Ovary (tissue), 3 donors: ENCODE results near the gene TOMM6.

Experiments used
- POLR2A ChIP-seq: fragments of 450-650 bp; IDR thresholded peaks from one replicate; pipeline ENCODE4 v1.6.1; 2017; ENCODE audit warnings: antibody characterized with exemption, mild to moderate bottlenecking, moderate library complexity
- TF ChIP-seq, protein P1 (sequence below), 3 donors: fragments of 450-650 bp in 2 of 3; fragments of 200-600 bp in 1 of 3; IDR thresholded peaks; one replicate each; pipeline versions ENCODE4 v1.5.1 to v1.8.0; 2016 to 2022; ENCODE audit warnings: antibody characterized with exemption in 3 of 3, mild to moderate bottlenecking in 1 of 3
- donor health status: DM: no; HTN: no; CAD: no.

DNA sequence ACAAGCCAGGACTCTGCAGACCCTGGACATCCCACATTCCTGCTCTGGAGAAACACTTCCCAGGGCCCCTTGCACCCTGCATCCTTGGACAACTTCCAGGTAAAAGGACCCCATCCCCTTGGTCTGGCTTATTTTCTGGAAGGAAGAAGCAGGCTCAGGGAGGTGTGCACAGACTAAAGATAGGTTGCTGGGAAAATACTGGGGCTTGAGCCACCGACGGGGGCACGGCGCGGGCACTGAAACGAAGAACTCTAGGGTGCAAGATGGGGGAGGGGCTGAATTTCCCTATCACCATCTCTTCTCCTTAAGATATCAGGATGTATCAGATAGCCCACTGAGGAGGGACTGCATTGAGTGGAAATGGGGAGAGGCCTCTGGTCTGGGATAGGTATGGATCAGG lies 8.6 kb upstream of the TOMM6 start:
- TF ChIP-seq, protein P1, sequence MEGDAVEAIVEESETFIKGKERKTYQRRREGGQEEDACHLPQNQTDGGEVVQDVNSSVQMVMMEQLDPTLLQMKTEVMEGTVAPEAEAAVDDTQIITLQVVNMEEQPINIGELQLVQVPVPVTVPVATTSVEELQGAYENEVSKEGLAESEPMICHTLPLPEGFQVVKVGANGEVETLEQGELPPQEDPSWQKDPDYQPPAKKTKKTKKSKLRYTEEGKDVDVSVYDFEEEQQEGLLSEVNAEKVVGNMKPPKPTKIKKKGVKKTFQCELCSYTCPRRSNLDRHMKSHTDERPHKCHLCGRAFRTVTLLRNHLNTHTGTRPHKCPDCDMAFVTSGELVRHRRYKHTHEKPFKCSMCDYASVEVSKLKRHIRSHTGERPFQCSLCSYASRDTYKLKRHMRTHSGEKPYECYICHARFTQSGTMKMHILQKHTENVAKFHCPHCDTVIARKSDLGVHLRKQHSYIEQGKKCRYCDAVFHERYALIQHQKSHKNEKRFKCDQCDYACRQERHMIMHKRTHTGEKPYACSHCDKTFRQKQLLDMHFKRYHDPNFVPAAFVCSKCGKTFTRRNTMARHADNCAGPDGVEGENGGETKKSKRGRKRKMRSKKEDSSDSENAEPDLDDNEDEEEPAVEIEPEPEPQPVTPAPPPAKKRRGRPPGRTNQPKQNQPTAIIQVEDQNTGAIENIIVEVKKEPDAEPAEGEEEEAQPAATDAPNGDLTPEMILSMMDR (IDR thresholded peaks at IDR 0.05) = no peak
- no peak for TF ChIP-seq POLR2A
